ENCODE measurements around the gene CFAP54. TPM values are rescaled to one million over a fixed set of nuclear protein-coding genes. Genes with fewer than 3 reads are reported as not detected.
"Not testable (repeated sequence)": the region's sequence is repeated elsewhere in the genome, so short reads cannot be mapped to it uniquely, and the experiment has no call there.

The CFAP54 gene
- total RNA-seq, 6 donors from 2014 or later = 0.66 to 48.8 (median 7.4) TPM

DNA sequence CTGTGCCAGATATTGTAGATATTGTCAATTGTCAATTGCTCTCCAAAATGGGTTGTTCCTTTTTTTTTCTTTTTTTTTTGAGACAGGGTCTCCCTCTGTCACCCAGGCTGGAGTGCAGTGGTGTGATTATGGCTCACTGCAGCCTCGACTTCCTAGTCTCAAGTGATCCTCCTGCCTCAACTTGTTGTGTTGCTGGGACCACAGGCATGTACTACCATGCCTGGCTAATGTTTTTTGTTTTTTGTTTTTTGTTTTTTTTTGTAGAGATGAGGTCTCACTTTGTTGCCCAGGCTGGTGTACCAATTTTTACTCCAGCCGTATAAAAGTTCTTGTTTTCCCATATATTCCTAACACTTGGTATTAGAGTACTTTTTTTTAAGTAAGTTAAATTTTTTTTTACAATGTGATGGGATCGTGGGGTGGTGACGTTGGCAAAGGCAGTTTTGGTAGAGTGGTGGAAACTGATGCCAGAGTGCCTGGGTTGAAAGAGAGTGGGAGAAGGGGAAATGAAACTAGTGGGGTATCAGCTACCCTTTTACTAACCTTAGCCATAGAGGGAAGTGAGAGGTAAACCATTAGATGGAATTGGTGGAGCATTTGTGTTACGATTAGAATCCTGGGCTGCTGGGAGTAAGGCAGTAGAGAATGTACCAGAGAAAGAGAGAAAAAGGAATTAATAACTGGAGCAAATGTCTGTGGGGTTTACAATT is 33.0 kb upstream of the CFAP54 start:
- TF ChIP-seq POLR2A (IDR thresholded peaks at IDR 0.05) (no peak), EP300 (IDR thresholded peaks at IDR 0.05) (no peak), POLR2AphosphoS5 (IDR thresholded peaks at IDR 0.05) (no peak), CTCF (IDR thresholded peaks at IDR 0.05) (no peak)
- WGBS, 2 donors = 72 to 89% methylated on average over 5 of the region's 5 CpGs
- ATAC-seq (ENCODE audit: low FRiP score in 2 of 2) = no peak
- Histone ChIP-seq H3K9me3 (no peaks in the 10 kb centered on the region), H3K4me1 (peaks cover 0 to 12% (median 5%) of the 10 kb centered on the region in 4 donors), H3K27me3 (no peaks in the 10 kb centered on the region), H3K36me3 (no peaks in the 10 kb centered on the region), H3K4me3 (no peak overlapping the region), H3K27ac (no peak overlapping the region)
- no peak for DNase-seq

DNA sequence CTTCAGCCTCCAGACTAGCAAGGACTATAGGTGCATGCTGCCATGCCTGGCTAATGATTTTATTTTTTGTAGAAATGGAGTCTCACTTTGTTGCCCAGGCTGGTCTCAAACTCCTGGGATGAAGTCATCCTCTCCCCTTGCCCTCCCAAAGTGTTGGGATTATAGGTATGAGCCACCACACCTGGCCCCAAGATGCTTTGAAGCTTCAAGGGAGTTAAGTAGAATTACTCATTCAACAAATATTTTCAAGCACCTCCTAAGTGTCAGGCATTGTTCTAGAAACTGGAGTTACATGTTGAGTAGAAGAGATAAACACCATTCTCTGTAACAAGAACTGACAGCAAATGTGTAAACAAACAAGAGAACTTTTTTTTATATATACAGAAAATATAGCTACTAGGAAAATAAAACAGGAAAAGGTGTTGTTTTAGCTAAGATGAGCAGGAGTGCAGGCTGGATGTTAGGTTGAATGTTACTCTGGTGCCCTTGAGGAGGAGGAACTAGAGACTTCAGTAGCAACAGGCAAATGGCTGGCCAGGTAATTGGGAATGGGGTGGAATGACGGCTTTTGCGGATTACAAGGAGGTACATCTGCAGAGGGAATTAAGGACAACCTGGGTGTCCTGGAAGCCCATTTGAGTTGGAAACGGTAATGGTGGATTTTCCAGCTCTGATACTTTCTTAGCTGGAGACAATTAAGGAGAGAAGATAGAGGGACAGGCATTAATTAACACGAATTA is 32.0 kb upstream of the CFAP54 start:
- WGBS, 2 donors = 89 to 93% methylated on average over 4 of the region's 4 CpGs

DNA sequence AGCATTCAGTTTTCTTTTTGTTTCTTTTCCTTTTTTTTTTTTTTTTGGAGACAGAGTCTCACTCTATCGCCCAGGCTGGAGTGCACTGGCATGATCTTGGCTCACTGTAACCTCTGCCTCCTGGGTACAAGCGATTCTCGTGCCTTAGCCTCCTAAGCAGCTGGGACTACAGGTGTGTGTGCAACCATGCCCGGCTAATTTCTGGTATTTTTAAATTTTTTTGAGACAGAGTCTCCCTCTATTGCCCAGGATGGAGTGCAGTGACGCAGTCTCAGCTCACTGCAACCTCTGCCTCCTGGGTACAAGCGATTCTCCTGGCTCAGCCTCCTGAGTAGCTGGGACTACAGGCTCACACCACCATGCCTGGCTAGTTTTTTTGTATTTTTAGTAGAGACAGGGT is 30.1 kb upstream of the CFAP54 start:
- H3K36me3 ChIP-seq; H3K27me3 ChIP-seq; DNase-seq; ATAC-seq (ENCODE audit: low FRiP score in 2 of 2); H3K9me3 ChIP-seq; H3K4me3 ChIP-seq; H3K27ac ChIP-seq: not testable (repeated sequence)
- H3K4me1 ChIP-seq = peaks cover 0 to 12% (median 5%) of the 10 kb centered on the region in 4 donors
- 91 to 92% methylated on average over 6 of the region's 6 CpGs for WGBS, 2 donors

More for the DNA sequence above, 32.0 kb upstream of the CFAP54 start:
- Histone ChIP-seq H3K27me3 (no peaks in the 10 kb centered on the region), H3K4me1 (peaks cover 0 to 12% (median 5%) of the 10 kb centered on the region in 4 donors), H3K27ac (no peak overlapping the region), H3K9me3 (no peaks in the 10 kb centered on the region), H3K36me3 (no peaks in the 10 kb centered on the region), H3K4me3 (no peak overlapping the region)
- ATAC-seq (ENCODE audit: low FRiP score in 2 of 2) (no peak), DNase-seq (no peak)
- TF ChIP-seq EP300 (IDR thresholded peaks at IDR 0.05) (no peak), POLR2AphosphoS5 (IDR thresholded peaks at IDR 0.05) (no peak), CTCF (IDR thresholded peaks at IDR 0.05) (no peak), POLR2A (IDR thresholded peaks at IDR 0.05) (no peak)

DNA sequence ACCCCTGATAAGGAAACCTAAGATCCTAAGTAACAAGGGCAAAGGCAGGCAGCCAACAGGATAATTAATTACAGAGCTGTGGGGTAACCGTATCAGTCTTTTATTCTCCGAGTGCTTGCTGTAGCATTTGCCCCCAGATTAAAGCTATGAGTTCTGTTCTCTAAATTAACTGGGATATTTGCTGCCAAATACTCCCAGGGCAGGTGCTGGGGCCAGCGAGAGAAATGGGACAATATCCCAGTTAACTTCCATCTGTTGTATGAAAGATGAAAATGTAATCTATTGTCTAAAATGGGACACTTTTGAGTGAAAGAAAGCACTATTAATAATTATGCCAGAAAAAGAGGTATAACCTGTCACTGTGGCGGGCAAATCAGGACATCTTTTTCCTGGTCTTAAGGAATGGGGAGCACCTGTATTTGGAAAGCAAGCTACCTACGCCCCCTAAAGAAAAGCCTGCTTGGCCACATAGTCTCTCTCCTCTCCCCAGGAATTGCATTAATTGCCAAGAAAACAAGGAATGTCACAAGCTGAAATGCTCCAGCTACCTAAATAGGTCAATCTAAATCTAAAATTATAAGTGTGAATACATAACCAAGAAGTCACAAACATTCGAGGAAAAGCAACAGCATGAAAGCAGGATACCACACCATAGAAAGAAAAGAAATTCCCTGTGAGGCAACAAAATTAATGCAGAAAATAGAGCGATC is 26.7 kb upstream of the CFAP54 start:
- no peak overlapping the region for H3K4me3 ChIP-seq
- ATAC-seq (ENCODE audit: low FRiP score in 2 of 2) (no peak), DNase-seq (no peak)
- H3K36me3 ChIP-seq = no peaks in the 10 kb centered on the region
- WGBS, 2 donors = 83 to 84% methylated on average over 7 of the region's 7 CpGs
- H3K27ac ChIP-seq = no peak overlapping the region
- no peak for TF ChIP-seq CTCF (IDR thresholded peaks at IDR 0.05)
- no peak for TF ChIP-seq POLR2AphosphoS5 (IDR thresholded peaks at IDR 0.05)
- no peak for TF ChIP-seq POLR2A (IDR thresholded peaks at IDR 0.05)
- no peak for TF ChIP-seq EP300 (IDR thresholded peaks at IDR 0.05)
- H3K9me3 ChIP-seq = no peaks in the 10 kb centered on the region
- H3K4me1 ChIP-seq = peaks cover 0 to 4% (median 1%) of the 10 kb centered on the region in 4 donors
- H3K27me3 ChIP-seq = no peaks in the 10 kb centered on the region

DNA sequence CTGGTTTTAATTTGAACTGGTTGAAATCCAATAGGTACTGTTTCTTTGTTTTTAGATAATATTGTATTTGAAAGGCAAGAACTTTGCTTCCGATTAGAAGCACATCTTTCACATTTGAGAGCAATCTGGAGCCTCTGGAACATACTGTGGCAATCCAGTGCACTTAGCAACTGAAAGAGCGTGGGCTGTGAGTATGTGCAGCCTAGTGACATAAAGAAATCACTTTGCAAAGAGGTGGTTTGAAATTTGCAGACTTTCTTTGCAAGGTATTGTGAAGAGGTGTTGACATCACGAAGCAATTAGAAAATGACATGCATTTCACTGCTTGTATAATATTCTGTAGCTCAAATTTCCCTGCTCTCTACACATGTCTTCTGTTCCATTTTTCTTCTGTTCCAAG is 23.5 kb upstream of the CFAP54 start:
- DNase-seq = no peak
- TF ChIP-seq EP300 (IDR thresholded peaks at IDR 0.05) (no peak), POLR2A (IDR thresholded peaks at IDR 0.05) (no peak), POLR2AphosphoS5 (IDR thresholded peaks at IDR 0.05) (no peak), CTCF (IDR thresholded peaks at IDR 0.05) (no peak)
- ATAC-seq (ENCODE audit: low FRiP score in 2 of 2) = no peak
- no peak overlapping the region for H3K27ac ChIP-seq
- 92 to 96% methylated on average over 3 of the region's 3 CpGs for WGBS, 2 donors
- H3K36me3 ChIP-seq = no peaks in the 10 kb centered on the region
- H3K4me1 ChIP-seq = no peaks in the 10 kb centered on the region
- H3K9me3 ChIP-seq = no peaks in the 10 kb centered on the region
- H3K27me3 ChIP-seq = no peaks in the 10 kb centered on the region
- no peak overlapping the region for H3K4me3 ChIP-seq

Measured in upper lobe of left lung (tissue), 6 donors.